WERI-Rb-1 (cell line): Measurements from ENCODE around the gene FAT1.

Experiments
- DNase-seq: peaks from one replicate; pipeline ENCODE4 v3.0.0-alpha.2; 2020
- H3K27ac ChIP-seq: fragments of 250-450 bp; sonication (Bioruptor Pico); 2 replicates; pipeline ENCODE4 v1.5.1; 2020; ENCODE audit warnings: mild to moderate bottlenecking, moderate library complexity
- H3K27me3 ChIP-seq: fragments of 250-450 bp; sonication (Bioruptor Pico); 2 replicates; pipeline ENCODE4 v1.5.1; 2021; ENCODE audit warnings: mild to moderate bottlenecking, low read depth, moderate library complexity; ENCODE audit not compliant: insufficient read depth, severe bottlenecking
- H3K36me3 ChIP-seq: fragments of 250-450 bp; sonication (Bioruptor Pico); 2 replicates; pipeline ENCODE4 v1.5.1; 2020; ENCODE audit warnings: mild to moderate bottlenecking, moderate library complexity
- H3K4me3 ChIP-seq: 2 replicates; pipeline ENCODE4 v1.5.1; 2011; ENCODE audit warnings: low read depth, mild to moderate bottlenecking, control low read depth, low read length
- H3K9me3 ChIP-seq: fragments of 250-450 bp; sonication (Bioruptor Pico); 2 replicates; pipeline ENCODE4 v1.5.1; 2021; ENCODE audit warnings: mild to moderate bottlenecking, moderate library complexity; ENCODE audit not compliant: severe bottlenecking
- CTCF ChIP-seq: IDR thresholded peaks from 2 replicates; pipeline ENCODE4 v1.5.1; 2011; ENCODE audit warnings: low read depth, mild to moderate bottlenecking, control low read depth, inconsistent platforms, low read length

Gene FAT1

GRCh38 chr4:186701788-186702187 lies 21.9 kb downstream of the FAT1 start:
- H3K9me3 ChIP-seq: peaks cover 8% of the 10 kb centered on the region
- peaks cover 96% of the 10 kb centered on the region for H3K27me3 ChIP-seq
- H3K36me3 ChIP-seq: no peaks in the 10 kb centered on the region
- H3K4me3 ChIP-seq: no peak overlapping the region
- DNase-seq: no peak
- TF ChIP-seq CTCF: no peak
- H3K27ac ChIP-seq: no peak overlapping the region

GRCh38 chr4:186701273-186701672 lies 22.4 kb downstream of the FAT1 start:
- H3K27ac ChIP-seq: no peak overlapping the region
- no peaks in the 10 kb centered on the region for H3K36me3 ChIP-seq
- no peak for TF ChIP-seq CTCF
- DNase-seq: no peak
- H3K27me3 ChIP-seq: peaks cover 96% of the 10 kb centered on the region
- H3K4me3 ChIP-seq: no peak overlapping the region
- H3K9me3 ChIP-seq: peaks cover 6% of the 10 kb centered on the region

GRCh38 chr4:186700746-186701145 lies 22.9 kb downstream of the FAT1 start:
- Histone ChIP-seq H3K27ac (no peak overlapping the region), H3K27me3 (peaks cover 98% of the 10 kb centered on the region), H3K9me3 (peaks cover 6% of the 10 kb centered on the region), H3K36me3 (no peaks in the 10 kb centered on the region), H3K4me3 (no peak overlapping the region)
- no peak for TF ChIP-seq CTCF
- no peak for DNase-seq

- Histone ChIP-seq H3K36me3 (no peaks in the 10 kb centered on the region), H3K9me3 (peaks cover 6% of the 10 kb centered on the region), H3K27me3 (peaks cover 98% of the 10 kb centered on the region), H3K27ac (no peak overlapping the region), H3K4me3 (no peak overlapping the region)
- TF ChIP-seq CTCF: no peak
- no peak for DNase-seq
These were observed 23.7 kb downstream of the FAT1 start for GRCh38 chr4:186699881-186700397.

GRCh38 chr4:186699298-186699697 lies 24.4 kb downstream of the FAT1 start:
- Histone ChIP-seq H3K27ac (no peak overlapping the region), H3K4me3 (no peak overlapping the region), H3K36me3 (no peaks in the 10 kb centered on the region), H3K27me3 (peaks cover 100% of the 10 kb centered on the region), H3K9me3 (peaks cover 6% of the 10 kb centered on the region)
- TF ChIP-seq CTCF: no peak
- no peak for DNase-seq

GRCh38 chr4:186698525-186698924 lies 25.1 kb downstream of the FAT1 start:
- H3K4me3 ChIP-seq: no peak overlapping the region
- H3K27ac ChIP-seq: no peak overlapping the region
- no peak for DNase-seq
- TF ChIP-seq CTCF: no peak
- H3K27me3 ChIP-seq: peaks cover 100% of the 10 kb centered on the region
- H3K9me3 ChIP-seq: peaks cover 6% of the 10 kb centered on the region
- H3K36me3 ChIP-seq: no peaks in the 10 kb centered on the region
